H1 (cell line): ENCODE results near the gene ARL6IP6. TPM values are rescaled to one million over a fixed set of nuclear protein-coding genes. Genes with fewer than 3 reads are reported as not detected.

Source experiments
- CTCF ChIA-PET: fragments of 300-600 bp; sonication (Branson Sonifier 250); formaldehyde crosslinking; loops from one replicate; lab custom pipeline; 2021; ENCODE audit not compliant: partially characterized antibody; lab: Charles Lee
- POLR2A ChIA-PET: fragments of 300-600 bp; sonication (Branson Sonifier 250); formaldehyde crosslinking; loops from one replicate; lab custom pipeline; 2021; ENCODE audit warnings: inconsistent platforms; ENCODE audit not compliant: partially characterized antibody; lab: Charles Lee
- DNase-seq, 2 experiments: peaks; one replicate each; pipeline versions ENCODE4 v3.0.0 to v3.0.0-alpha.2; 2010 to 2022; ENCODE audit warnings: low spot score in 2 of 2, low read depth in 1 of 2, mixed read lengths in 1 of 2
- FAIRE-seq: peaks from 2 replicates; lab custom pipeline; 2011; peaks lifted over from hg19 to GRCh38; lab: Jason Lieb, UNC
- H2AFZ ChIP-seq: 2 replicates; pipeline ENCODE4 v1.8.1; 2012; ENCODE audit warnings: low read length, inconsistent platforms
- H2AK5ac ChIP-seq: 2 replicates; pipeline ENCODE4 v1.6.1; 2013; ENCODE audit warnings: low read depth, low read length
- H2BK120ac ChIP-seq: replicated peaks from 2 replicates; pipeline ENCODE3; 2013; ENCODE audit warnings: low read depth, low read length, inconsistent platforms
- H2BK12ac ChIP-seq: 2 replicates; pipeline ENCODE4 v1.6.1; 2013; ENCODE audit warnings: low read depth, low read length
- H2BK15ac ChIP-seq: 2 replicates; pipeline ENCODE4 v1.6.1; 2013; ENCODE audit warnings: low read length
- H2BK20ac ChIP-seq: 2 replicates; pipeline ENCODE4 v1.6.1; 2013; ENCODE audit warnings: low read length
- H2BK5ac ChIP-seq: 2 replicates; pipeline ENCODE4 v1.6.1; 2013; ENCODE audit warnings: low read depth, low read length
- H3K14ac ChIP-seq: 2 replicates; pipeline ENCODE4 v1.6.1; 2013; ENCODE audit warnings: inconsistent platforms; ENCODE audit not compliant: insufficient read length
- H3K18ac ChIP-seq: 2 replicates; pipeline ENCODE4 v1.6.1; 2013; ENCODE audit warnings: low read length; ENCODE audit errors: extremely low read depth
- H3K23ac ChIP-seq: 2 replicates; pipeline ENCODE4 v1.6.1; 2013; ENCODE audit warnings: inconsistent platforms; ENCODE audit not compliant: insufficient read length
- H3K23me2 ChIP-seq: 2 replicates; pipeline ENCODE4 v1.6.1; 2013; ENCODE audit warnings: low read depth, low read length
- H3K27ac ChIP-seq: 2 replicates; pipeline ENCODE4 v1.6.1; 2011; ENCODE audit warnings: low read depth, low read length, inconsistent platforms
- H3K27me3 ChIP-seq, 4 experiments: replicated peaks in 1 of 4; 1 replicate in 1 of 4; 2 replicates in 3 of 4; pipeline versions ENCODE4 v1.6.1 to v1.8.1; 2011 to 2013; ENCODE audit warnings: low read length in 3 of 4, mild to moderate bottlenecking in 3 of 4, inconsistent platforms in 2 of 4, mixed read lengths in 2 of 4, moderate library complexity in 1 of 4; ENCODE audit not compliant: control insufficient read depth in 3 of 4, insufficient read depth in 3 of 4; ENCODE audit errors: extremely low read depth in 1 of 4
- H3K36me3 ChIP-seq, 4 experiments: 2 replicates each; pipeline versions ENCODE4 v1.6.1 to v1.8.1; 2011 to 2013; ENCODE audit warnings: mild to moderate bottlenecking in 4 of 4, low read length in 3 of 4, moderate library complexity in 2 of 4, control low read depth in 1 of 4, inconsistent platforms in 1 of 4; ENCODE audit not compliant: insufficient read depth in 4 of 4, control insufficient read depth in 2 of 4
- H3K4ac ChIP-seq: replicated peaks from 2 replicates; pipeline ENCODE3; 2013; ENCODE audit warnings: low read length, low read depth, mixed read lengths, inconsistent platforms; ENCODE audit not compliant: insufficient read length
- H3K4me1 ChIP-seq, 4 experiments: replicated peaks in 1 of 4; 1 replicate in 1 of 4; 2 replicates in 3 of 4; pipeline versions ENCODE4 v1.6.1 to v1.8.1; 2011 to 2013; ENCODE audit warnings: low read length in 3 of 4, inconsistent platforms in 2 of 4, mixed read lengths in 1 of 4; ENCODE audit not compliant: insufficient read depth in 4 of 4, control insufficient read depth in 3 of 4
- H3K4me2 ChIP-seq, 2 experiments: 2 replicates each; pipeline versions ENCODE4 v1.6.1 to v1.8.1; 2011 to 2013; ENCODE audit warnings: low read depth in 2 of 2, low read length in 2 of 2, control low read depth in 1 of 2, inconsistent platforms in 1 of 2, mild to moderate bottlenecking in 1 of 2; ENCODE audit not compliant: insufficient read depth in 1 of 2
- H3K4me3 ChIP-seq, 4 experiments: fragments of 200-600, 300-600 bp in 1 of 4; sonication (generic), shearing (Covaris generic), sonication (Bioruptor Twin) in 1 of 4; 2 replicates each; pipeline versions ENCODE4 v1.5.1 to v1.8.1; 2011 to 2016; ENCODE audit warnings: low read length in 4 of 4, low read depth in 3 of 4, control low read depth in 2 of 4, inconsistent platforms in 2 of 4, mild to moderate bottlenecking in 2 of 4, mixed read lengths in 1 of 4, moderate library complexity in 1 of 4; ENCODE audit not compliant: insufficient read depth in 2 of 4; ENCODE audit errors: extremely low read depth in 1 of 4
- H3K56ac ChIP-seq: replicated peaks from 2 replicates; pipeline ENCODE3; 2013; ENCODE audit warnings: low read depth, mild to moderate bottlenecking, mixed read lengths, low read length, inconsistent platforms; ENCODE audit not compliant: insufficient read length
- H3K79me1 ChIP-seq: 2 replicates; pipeline ENCODE4 v1.6.1; 2013; ENCODE audit warnings: low read depth, low read length, control low read depth
- H3K79me2 ChIP-seq, 2 experiments: 2 replicates each; pipeline versions ENCODE4 v1.6.1 to v1.8.1; 2012 to 2013; ENCODE audit warnings: low read length in 2 of 2, mild to moderate bottlenecking in 2 of 2, inconsistent platforms in 1 of 2; ENCODE audit not compliant: insufficient read depth in 2 of 2, control insufficient read depth in 1 of 2
- H3K9ac ChIP-seq, 4 experiments: replicated peaks in 1 of 4; 1 replicate in 1 of 4; 2 replicates in 3 of 4; pipeline versions ENCODE4 v1.6.1 to v1.8.1; 2011 to 2013; ENCODE audit warnings: low read depth in 3 of 4, low read length in 3 of 4, control low read depth in 2 of 4, mild to moderate bottlenecking in 2 of 4, moderate library complexity in 2 of 4, inconsistent platforms in 1 of 4; ENCODE audit errors: extremely low read depth in 1 of 4
- H3K9me3 ChIP-seq, 2 experiments: 2 replicates each; pipeline versions ENCODE4 v1.6.1 to v1.8.1; 2012 to 2013; ENCODE audit warnings: mild to moderate bottlenecking in 2 of 2, moderate library complexity in 2 of 2, control low read depth in 1 of 2, inconsistent platforms in 1 of 2, low read depth in 1 of 2, low read length in 1 of 2, mixed read lengths in 1 of 2; ENCODE audit not compliant: insufficient read depth in 2 of 2
- H4K20me1 ChIP-seq, 2 experiments: replicated peaks in 1 of 2; 2 replicates each; pipeline versions ENCODE3 to v1.8.1; 2011 to 2013; ENCODE audit warnings: inconsistent platforms in 2 of 2, low read length in 2 of 2, mild to moderate bottlenecking in 1 of 2; ENCODE audit not compliant: insufficient read depth in 2 of 2, control insufficient read depth in 1 of 2
- H4K5ac ChIP-seq: 2 replicates; pipeline ENCODE4 v1.6.1; 2013; ENCODE audit warnings: low read length, low read depth, mixed read lengths, inconsistent platforms; ENCODE audit not compliant: insufficient read length
- H4K8ac ChIP-seq: 2 replicates; pipeline ENCODE4 v1.8.0; 2013; ENCODE audit warnings: mild to moderate bottlenecking, moderate library complexity, low read length, inconsistent platforms; ENCODE audit not compliant: insufficient read depth; ENCODE audit errors: extremely low read depth
- H4K91ac ChIP-seq: replicated peaks from 2 replicates; pipeline ENCODE3; 2013; ENCODE audit warnings: low read length, mixed read lengths, inconsistent platforms; ENCODE audit not compliant: insufficient read length
- BACH1 ChIP-seq: IDR thresholded peaks from 2 replicates; pipeline ENCODE4 v1.6.1; 2012; ENCODE audit warnings: low read length, improper control_type of control experiment
- CTCF ChIP-seq, 3 experiments: IDR thresholded peaks; 1 replicate in 2 of 3; 2 replicates in 1 of 3; pipeline versions ENCODE4 v1.5.1 to v1.6.1; 2011; ENCODE audit warnings: low read length in 3 of 3, mild to moderate bottlenecking in 3 of 3, inconsistent platforms in 2 of 3, low read depth in 1 of 3, moderate library complexity in 1 of 3; ENCODE audit not compliant: insufficient read depth in 1 of 3; ENCODE audit errors: control extremely low read depth in 1 of 3
- EGR1 ChIP-seq: IDR thresholded peaks from 2 replicates; pipeline ENCODE4 v1.6.1; 2011; ENCODE audit warnings: low read depth, low read length, borderline replicate concordance
- MAFK ChIP-seq: IDR thresholded peaks from 2 replicates; pipeline ENCODE4 v1.6.1; 2012; ENCODE audit warnings: low read depth, mild to moderate bottlenecking, improper control_type of control experiment, low read length
- RAD21 ChIP-seq, 2 experiments: IDR thresholded peaks in 1 of 2; conservative IDR thresholded peaks in 1 of 2; 2 replicates each; pipeline ENCODE4 v1.6.1; 2011; ENCODE audit warnings: low read depth in 2 of 2, low read length in 2 of 2, improper control_type of control experiment in 1 of 2, inconsistent platforms in 1 of 2, mild to moderate bottlenecking in 1 of 2, moderate library complexity in 1 of 2
- RXRA ChIP-seq: IDR thresholded peaks from 2 replicates; pipeline ENCODE4 v1.6.1; 2011; ENCODE audit warnings: low read depth, mild to moderate bottlenecking, low read length, moderate library complexity; ENCODE audit not compliant: insufficient read depth
- SP4 ChIP-seq: IDR thresholded peaks from 2 replicates; pipeline ENCODE4 v1.6.1; 2012; ENCODE audit warnings: low read length, inconsistent platforms
- TBP ChIP-seq: IDR thresholded peaks from 2 replicates; pipeline ENCODE4 v1.6.1; 2011; ENCODE audit warnings: low read depth, low read length, improper control_type of control experiment
- WGBS, 2 experiments: shearing (Covaris generic) in 1 of 2; methylation state at CpG; one replicate each; pipeline versions ENCODE4 v1.1.6 to v1.1.7; 2013 to 2015; ENCODE audit warnings: low lambda C conversion rate in 2 of 2, mixed read lengths in 2 of 2, inconsistent platforms in 1 of 2, low coverage in 1 of 2, missing lambda C conversion rate in 1 of 2; ENCODE audit not compliant: insufficient replicate concordance in 2 of 2, insufficient coverage in 1 of 2, insufficient read length in 1 of 2; ENCODE audit errors: extremely low coverage in 1 of 2, missing lambda C conversion rate in 1 of 2; 5-methylcytosine and 5-hydroxymethylcytosine counted together
- polyA plus RNA-seq, 7 experiments: library from polyadenylated mRNA; depleted of rRNA in 3 of 7; stranded (reverse) in 5 of 7; unstranded in 2 of 7; fragments of >200 nt in 5 of 7; fragments of 200-250 nt in 2 of 7; gene quantifications; 1 replicate in 5 of 7; 2 replicates in 1 of 7; 4 replicates in 1 of 7; pipeline versions ENCODE4 v1.2.1 to v1.2.3, GENCODE V29; 2011 to 2013; ENCODE audit warnings: missing spikeins in 2 of 7, mixed read lengths in 2 of 7
- total RNA-seq: library from RNA; stranded (reverse); fragmentation: NEBNext Ultra II Directional; extraction: Animal tissue kit (Norgen Biotek cat#: 25700); gene quantifications from 2 replicates; pipeline ENCODE4 v1.2.1, GENCODE V29; 2021

The ARL6IP6 gene
- total and polyA plus RNA-seq, 2 of the 8 experiments (the other 6 are each of a cell fraction or from before 2014, with no cell fraction given), result 47.3 to 92.9 TPM

DNA sequence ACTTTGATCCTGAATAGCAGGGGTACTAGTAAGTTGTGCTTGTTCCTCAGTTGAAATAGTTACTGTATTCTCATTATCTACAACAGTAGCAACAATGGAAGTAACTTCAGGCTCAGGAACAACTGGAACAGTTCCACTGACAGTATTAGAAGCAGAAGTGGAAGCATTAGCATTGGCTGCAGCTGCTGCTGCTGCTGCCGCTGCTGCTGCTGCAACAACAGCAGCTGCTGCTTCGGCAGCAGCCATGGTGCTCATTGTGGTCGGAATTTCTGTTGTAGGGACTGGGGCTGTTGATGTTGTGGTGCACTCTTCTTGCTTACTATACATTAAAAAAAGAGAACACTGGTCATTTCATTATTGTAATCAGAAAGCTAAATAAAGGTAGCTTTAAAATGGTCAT, 42.0 kb upstream of the ARL6IP6 start:
- H2BK15ac ChIP-seq, result no peak overlapping the region
- no peak overlapping the region for H3K4me2 ChIP-seq
- no peak overlapping the region for H3K56ac ChIP-seq
- no peak overlapping the region for H2AFZ ChIP-seq
- H3K23ac ChIP-seq, result no peak overlapping the region
- WGBS, 2 experiments, result 93% methylated on average over 3 of the region's 3 CpGs; no CpG with 5 or more reads in 1 of the 2 experiments
- no peak overlapping the region for H2BK20ac ChIP-seq
- no peak overlapping the region for H4K91ac ChIP-seq
- DNase-seq, result no peak
- no peaks in the 10 kb centered on the region for H3K9me3 ChIP-seq
- no peak overlapping the region for H3K9ac ChIP-seq
- no peaks in the 10 kb centered on the region for H3K23me2 ChIP-seq
- no peak for TF ChIP-seq RAD21 (IDR thresholded peaks at IDR 0.05 in 1 of 2, conservative IDR thresholded peaks at IDR 0.05 in 1 of 2; ENCODE audit: low read depth in 2 of 2, low read length in 2 of 2)
- no peak for TF ChIP-seq EGR1
- TF ChIP-seq BACH1, result no peak
- TF ChIP-seq RXRA, result no peak
- TF ChIP-seq TBP, result no peak
- TF ChIP-seq CTCF (IDR thresholded peaks at IDR 0.05; ENCODE audit: control extremely low read depth in 1 of 3, insufficient read depth in 1 of 3, low read depth in 1 of 3, low read length in 3 of 3), result no peak
- TF ChIP-seq MAFK, result no peak
- TF ChIP-seq SP4, result no peak
- no peaks in the 10 kb centered on the region for H3K4me1 ChIP-seq
- no peak for FAIRE-seq
- H3K14ac ChIP-seq, result no peak overlapping the region
- peaks cover 11 to 97% (median 57%) of the 10 kb centered on the region in 4 experiments for H3K36me3 ChIP-seq
- no peak overlapping the region for H2BK120ac ChIP-seq
- H3K79me2 ChIP-seq, result no peaks in the 10 kb centered on the region
- no peak overlapping the region for H4K8ac ChIP-seq
- POLR2A ChIA-PET, result interaction anchor here (0.7 kb wide), 1 partner anchor 41 kb away, joined by 3 read pairs; the partner anchor contains the start of gene PRPF40A
- no peak overlapping the region for H3K4me3 ChIP-seq
- H3K27me3 ChIP-seq, result no peaks in the 10 kb centered on the region
- H4K20me1 ChIP-seq, result peaks cover 0 to 2% of the 10 kb centered on the region in 2 experiments
- no peak overlapping the region for H3K4ac ChIP-seq
- no peaks in the 10 kb centered on the region for H3K79me1 ChIP-seq
- CTCF ChIA-PET, result no interaction called here
- no peak overlapping the region for H2BK5ac ChIP-seq
- no peak overlapping the region for H2BK12ac ChIP-seq
- H4K5ac ChIP-seq, result no peak overlapping the region
- no peak overlapping the region for H3K18ac ChIP-seq
- no peak overlapping the region for H3K27ac ChIP-seq
- no peak overlapping the region for H2AK5ac ChIP-seq
